HFFc6 (cell line): Measurements from ENCODE around the gene MICA. TPM values are rescaled to one million over a fixed set of nuclear protein-coding genes. Genes with fewer than 3 reads are reported as not detected.
"Not testable (repeated sequence)": the region's sequence is repeated elsewhere in the genome, so short reads cannot be mapped to it uniquely, and the experiment has no call there.

Experiments used
- DNase-seq: peaks from one replicate; pipeline ENCODE4 v3.0.0-alpha.2; 2018
- H3K27ac Mint-ChIP-seq: 2 replicates; pipeline ENCODE4 v1.8.0; 2020; ENCODE audit warnings: mild to moderate bottlenecking, mixed read lengths
- H3K27me3 Mint-ChIP-seq: 2 replicates; pipeline ENCODE4 v1.8.0; 2021; ENCODE audit warnings: mild to moderate bottlenecking, moderate library complexity, mixed read lengths; ENCODE audit not compliant: insufficient read depth
- H3K36me3 Mint-ChIP-seq: 2 replicates; pipeline ENCODE4 v1.8.0; 2021; ENCODE audit warnings: low read depth, mixed read lengths
- H3K4me1 Mint-ChIP-seq: 2 replicates; pipeline ENCODE4 v1.8.0; 2020; ENCODE audit warnings: low read depth, mixed read lengths
- H3K4me3 Mint-ChIP-seq: 2 replicates; pipeline ENCODE4 v1.8.0; 2020; ENCODE audit warnings: mild to moderate bottlenecking, moderate library complexity, mixed read lengths
- H3K9me3 Mint-ChIP-seq: 2 replicates; pipeline ENCODE4 v1.8.0; 2020; ENCODE audit warnings: mild to moderate bottlenecking, mixed read lengths
- CTCF ChIP-seq: fragments of 200-600 bp; sonication (generic); IDR thresholded peaks from 2 replicates; pipeline ENCODE4 v1.5.0; 2021; ENCODE audit warnings: antibody characterized with exemption, mild to moderate bottlenecking
- total RNA-seq, 6 experiments: library from RNA; stranded (reverse); fragmentation: NEBNext Ultra II Directional; extraction: Animal tissue kit (Norgen Biotek cat#: 25700); gene quantifications; 2 replicates in 1 of 6; 3 replicates in 5 of 6; pipeline ENCODE4 v1.2.3, GENCODE V29; 2021

MICA gene
- total RNA-seq, 6 experiments from 2014 or later: 14.7 to 24.0 (median 17.7) TPM

GRCh38 chr6:31363811-31364210 is 39.6 kb upstream of the MICA start:
- peaks cover 55% of the 10 kb centered on the region for H3K27me3 Mint-ChIP-seq
- H3K27ac Mint-ChIP-seq: no peak overlapping the region
- no peak for TF ChIP-seq CTCF
- H3K36me3 Mint-ChIP-seq: no peaks in the 10 kb centered on the region
- 0 out of 2 replicates have a peak, but pooled peaks cover 4% of the 10 kb centered on the region for H3K9me3 Mint-ChIP-seq
- no peak for DNase-seq
- H3K4me1 Mint-ChIP-seq: peaks cover 10% of the 10 kb centered on the region
- no peak overlapping the region for H3K4me3 Mint-ChIP-seq

GRCh38 chr6:31365864-31366263 is 37.5 kb upstream of the MICA start:
- peaks cover 57% of the 10 kb centered on the region for H3K27me3 Mint-ChIP-seq
- H3K36me3 Mint-ChIP-seq: no peaks in the 10 kb centered on the region
- no peak overlapping the region for H3K27ac Mint-ChIP-seq
- no peak for TF ChIP-seq CTCF
- H3K4me1 Mint-ChIP-seq: peaks cover 10% of the 10 kb centered on the region
- no peak overlapping the region for H3K4me3 Mint-ChIP-seq
- DNase-seq: no peak
- H3K9me3 Mint-ChIP-seq: 0 out of 2 replicates have a peak, but pooled peaks cover 2% of the 10 kb centered on the region

- Mint-ChIP-seq H3K4me3 (peak overlapping the region; percentile 63), H3K36me3 (peaks cover 2% of the 10 kb centered on the region), H3K27me3 (peaks cover 54% of the 10 kb centered on the region), H3K4me1 (peaks cover 10% of the 10 kb centered on the region), H3K27ac (no peak overlapping the region), H3K9me3 (peaks cover 3% of the 10 kb centered on the region)
- TF ChIP-seq CTCF: peak; percentile 94
- DNase-seq: peak; percentile 79
These were observed 36.5 kb upstream of the MICA start for GRCh38 chr6:31366693-31367470.

GRCh38 chr6:31368461-31368860 is 34.9 kb upstream of the MICA start:
- Mint-ChIP-seq H3K9me3 (peaks cover 17% of the 10 kb centered on the region), H3K36me3 (peaks cover 8% of the 10 kb centered on the region), H3K27me3 (peaks cover 59% of the 10 kb centered on the region), H3K4me3 (no peak overlapping the region), H3K27ac (no peak overlapping the region), H3K4me1 (peaks cover 10% of the 10 kb centered on the region)
- no peak for DNase-seq
- no peak for TF ChIP-seq CTCF

- DNase-seq, H3K36me3 Mint-ChIP-seq, H3K4me3 Mint-ChIP-seq, H3K27ac Mint-ChIP-seq, H3K4me1 Mint-ChIP-seq: not testable (repeated sequence)
- Mint-ChIP-seq H3K27me3 (peaks cover 38% of the 10 kb centered on the region), H3K9me3 (peaks cover 17% of the 10 kb centered on the region)
These were observed 29.3 kb upstream of the MICA start for GRCh38 chr6:31374118-31374517.

GRCh38 chr6:31375699-31376098 is 27.7 kb upstream of the MICA start:
- peaks cover 8% of the 10 kb centered on the region for H3K36me3 Mint-ChIP-seq
- peaks cover 17% of the 10 kb centered on the region for H3K9me3 Mint-ChIP-seq
- no peak for TF ChIP-seq CTCF
- H3K4me3 Mint-ChIP-seq: no peak overlapping the region
- H3K4me1 Mint-ChIP-seq: no peaks in the 10 kb centered on the region
- peaks cover 39% of the 10 kb centered on the region for H3K27me3 Mint-ChIP-seq
- DNase-seq: no peak
- H3K27ac Mint-ChIP-seq: no peak overlapping the region
